Ishikawa (cell line): Measurements from ENCODE around the gene HS3ST5.

Experiments used
- CEBPB ChIP-seq: IDR thresholded peaks from 2 replicates; pipeline ENCODE4 v1.6.1; 2012
- CREB1 ChIP-seq: IDR thresholded peaks from 2 replicates; pipeline ENCODE4 v1.6.1; 2012; ENCODE audit warnings: low read depth
- EGR1 ChIP-seq: IDR thresholded peaks from 2 replicates; pipeline ENCODE4 v1.6.1; 2012
- EP300 ChIP-seq: IDR thresholded peaks from 2 replicates; pipeline ENCODE4 v1.6.1; 2012; ENCODE audit warnings: borderline replicate concordance
- FOXM1 ChIP-seq: IDR thresholded peaks from 2 replicates; pipeline ENCODE4 v1.6.1; 2012; ENCODE audit warnings: low read depth, borderline replicate concordance
- MAX ChIP-seq: IDR thresholded peaks from 2 replicates; pipeline ENCODE4 v1.6.1; 2012
- NFIC ChIP-seq: IDR thresholded peaks from 2 replicates; pipeline ENCODE4 v1.6.1; 2012
- RAD21 ChIP-seq: IDR thresholded peaks from 2 replicates; pipeline ENCODE4 v1.6.1; 2012; ENCODE audit warnings: low read depth
- TAF1 ChIP-seq: IDR thresholded peaks from 2 replicates; pipeline ENCODE4 v1.6.1; 2012; ENCODE audit warnings: low read depth, mild to moderate bottlenecking
- TCF12 ChIP-seq: IDR thresholded peaks from 2 replicates; pipeline ENCODE4 v1.6.1; 2012; ENCODE audit warnings: low read depth
- TEAD4 ChIP-seq: IDR thresholded peaks from 2 replicates; pipeline ENCODE4 v1.6.1; 2012
- USF1 ChIP-seq: IDR thresholded peaks from 2 replicates; pipeline ENCODE4 v1.6.1; 2012
- YY1 ChIP-seq: IDR thresholded peaks from 2 replicates; pipeline ENCODE4 v1.6.1; 2012; ENCODE audit warnings: low read depth
- ZBTB7A ChIP-seq: IDR thresholded peaks from 2 replicates; pipeline ENCODE4 v1.6.1; 2012; ENCODE audit warnings: low read depth
- TF ChIP-seq, protein P1 (sequence below): IDR thresholded peaks from 2 replicates; pipeline ENCODE4 v1.6.1; 2012; ENCODE audit warnings: low read depth, mild to moderate bottlenecking

Gene HS3ST5

GRCh38 chr6:114216789-114217467 is 125.9 kb downstream of the HS3ST5 start:
- TF ChIP-seq EP300 (no peak), FOXM1 (no peak), TAF1 (no peak), MAX (no peak), NFIC (no peak), TEAD4 (no peak), CEBPB (no peak), TCF12 (no peak), USF1 (no peak), CREB1 (no peak), EGR1 (no peak), YY1 (no peak), ZBTB7A (no peak), RAD21 (no peak)
- TF ChIP-seq, protein P1, sequence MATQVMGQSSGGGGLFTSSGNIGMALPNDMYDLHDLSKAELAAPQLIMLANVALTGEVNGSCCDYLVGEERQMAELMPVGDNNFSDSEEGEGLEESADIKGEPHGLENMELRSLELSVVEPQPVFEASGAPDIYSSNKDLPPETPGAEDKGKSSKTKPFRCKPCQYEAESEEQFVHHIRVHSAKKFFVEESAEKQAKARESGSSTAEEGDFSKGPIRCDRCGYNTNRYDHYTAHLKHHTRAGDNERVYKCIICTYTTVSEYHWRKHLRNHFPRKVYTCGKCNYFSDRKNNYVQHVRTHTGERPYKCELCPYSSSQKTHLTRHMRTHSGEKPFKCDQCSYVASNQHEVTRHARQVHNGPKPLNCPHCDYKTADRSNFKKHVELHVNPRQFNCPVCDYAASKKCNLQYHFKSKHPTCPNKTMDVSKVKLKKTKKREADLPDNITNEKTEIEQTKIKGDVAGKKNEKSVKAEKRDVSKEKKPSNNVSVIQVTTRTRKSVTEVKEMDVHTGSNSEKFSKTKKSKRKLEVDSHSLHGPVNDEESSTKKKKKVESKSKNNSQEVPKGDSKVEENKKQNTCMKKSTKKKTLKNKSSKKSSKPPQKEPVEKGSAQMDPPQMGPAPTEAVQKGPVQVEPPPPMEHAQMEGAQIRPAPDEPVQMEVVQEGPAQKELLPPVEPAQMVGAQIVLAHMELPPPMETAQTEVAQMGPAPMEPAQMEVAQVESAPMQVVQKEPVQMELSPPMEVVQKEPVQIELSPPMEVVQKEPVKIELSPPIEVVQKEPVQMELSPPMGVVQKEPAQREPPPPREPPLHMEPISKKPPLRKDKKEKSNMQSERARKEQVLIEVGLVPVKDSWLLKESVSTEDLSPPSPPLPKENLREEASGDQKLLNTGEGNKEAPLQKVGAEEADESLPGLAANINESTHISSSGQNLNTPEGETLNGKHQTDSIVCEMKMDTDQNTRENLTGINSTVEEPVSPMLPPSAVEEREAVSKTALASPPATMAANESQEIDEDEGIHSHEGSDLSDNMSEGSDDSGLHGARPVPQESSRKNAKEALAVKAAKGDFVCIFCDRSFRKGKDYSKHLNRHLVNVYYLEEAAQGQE = no peak

DNA sequence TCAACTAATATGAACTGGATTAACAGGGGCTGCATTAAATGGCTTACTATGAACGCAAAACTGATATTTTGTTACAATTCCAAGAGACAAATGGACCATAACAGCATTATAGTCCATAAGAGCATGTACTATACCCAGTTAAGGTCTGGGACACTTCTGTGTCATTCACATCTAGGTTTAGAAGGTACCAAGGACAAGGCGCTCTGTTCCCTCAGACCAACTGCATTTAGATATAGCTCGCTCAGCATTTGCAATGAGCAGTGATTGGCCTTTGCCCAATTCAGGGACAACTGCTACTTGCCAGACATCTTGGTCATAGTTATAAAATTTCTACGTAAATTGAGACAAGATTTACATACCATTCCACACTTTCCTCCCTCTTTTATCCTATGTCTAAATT is 132.4 kb downstream of the HS3ST5 start:
- TF ChIP-seq YY1 (no peak), EP300 (no peak), NFIC (no peak), FOXM1 (no peak), CEBPB (no peak), MAX (no peak), EGR1 (no peak), TAF1 (no peak), ZBTB7A (no peak), CREB1 (no peak), TCF12 (no peak), RAD21 (no peak)
- TF ChIP-seq, protein P1 = no peak

DNA sequence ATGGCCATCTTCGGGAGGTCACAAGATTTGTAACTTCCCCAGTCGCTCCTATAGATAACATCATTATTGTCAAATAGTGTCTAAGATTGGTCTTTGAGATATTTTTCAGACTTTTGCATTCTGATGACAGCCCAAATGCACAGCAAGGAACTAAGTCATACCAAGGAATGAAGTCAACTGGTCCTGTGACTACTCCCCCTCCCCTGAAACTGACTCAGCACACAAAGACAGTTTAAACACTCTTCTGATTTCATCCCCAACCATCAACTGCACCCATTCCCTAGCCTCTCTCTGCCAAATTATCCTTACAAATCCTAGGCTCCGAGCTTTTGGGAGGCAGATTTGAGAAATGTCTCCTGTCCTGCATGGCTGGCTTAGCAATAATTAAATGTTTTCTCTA is 139.4 kb downstream of the HS3ST5 start:
- no peak for TF ChIP-seq MAX
- TF ChIP-seq, protein P1 = no peak

DNA sequence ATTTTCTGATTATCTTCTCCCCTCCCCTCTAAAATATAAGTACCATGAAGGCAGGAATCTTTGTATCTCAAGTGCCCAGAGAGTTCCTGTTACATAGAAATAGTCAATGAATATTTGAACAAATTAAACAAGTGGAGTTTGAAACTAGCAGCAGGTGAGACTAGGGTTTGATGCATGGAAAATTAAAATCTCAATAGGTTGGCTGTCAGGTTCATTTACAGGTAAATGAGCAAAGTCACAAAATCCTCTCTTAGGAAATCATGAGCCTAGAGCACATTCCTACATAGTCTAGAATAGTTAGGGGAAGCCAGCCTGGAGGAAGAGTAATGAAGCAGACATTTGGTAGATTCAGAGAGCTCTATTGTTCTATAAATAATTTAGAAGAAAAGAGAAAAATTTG is 140.4 kb downstream of the HS3ST5 start:
- TF ChIP-seq MAX (no peak), CEBPB (no peak)

DNA sequence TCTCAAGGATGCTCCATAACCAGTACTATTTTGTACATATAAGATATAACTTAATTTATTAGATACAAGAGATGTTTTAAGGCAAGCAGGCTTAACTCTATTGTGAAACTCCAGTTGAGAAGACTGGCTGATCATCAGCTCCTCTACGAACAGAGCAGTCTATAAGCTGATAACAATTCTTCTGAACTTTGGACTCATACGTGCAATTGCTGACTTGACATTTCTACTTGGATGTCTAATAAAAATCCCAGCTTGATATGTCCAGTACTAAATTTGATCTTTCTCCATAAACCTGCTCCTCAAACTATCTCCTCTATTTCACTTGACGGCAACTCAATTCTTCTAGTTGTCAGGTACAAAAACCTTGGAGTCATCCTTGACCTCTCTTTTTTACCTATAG is 141.9 kb downstream of the HS3ST5 start:
- TF ChIP-seq USF1 = no peak
- TF ChIP-seq YY1 = no peak
